HEK293 (cell line): ENCODE measurements around the gene MIR17HG.
"Not testable (repeated sequence)": the region's sequence is repeated elsewhere in the genome, so short reads cannot be mapped to it uniquely, and the experiment has no call there.

Source experiments
- CTCF ChIA-PET: fragments of 350-600 bp; formaldehyde crosslinking; extraction: SDS; loops from one replicate; lab custom pipeline; 2021; ENCODE audit warnings: antibody characterized with exemption; lab: Yijun Ruan, JAX
- POLR2A ChIA-PET: fragments of 300-600 bp; formaldehyde crosslinking; extraction: SDS; loops from one replicate; lab custom pipeline; 2020; ENCODE audit warnings: antibody characterized with exemption, inconsistent platforms; lab: Yijun Ruan, JAX
- H3K27ac ChIP-seq: fragments of 200-500 bp; sonication (Bioruptor generic); 2 replicates; pipeline ENCODE4 v1.5.1; 2014; ENCODE audit warnings: low read depth, low read length, control low read depth, inconsistent platforms; ENCODE audit errors: extremely low read depth
- H3K36me3 ChIP-seq, 2 experiments: fragments of 200-500 bp in 1 of 2; sonication (Bioruptor generic) in 1 of 2; 1 replicate in 1 of 2; 2 replicates in 1 of 2; pipeline ENCODE4 v1.5.1; 2014 to 2017; ENCODE audit warnings: inconsistent platforms in 2 of 2, low read length in 2 of 2; ENCODE audit not compliant: control insufficient read depth in 2 of 2, insufficient read depth in 1 of 2
- H3K4me1 ChIP-seq: fragments of 200-500 bp; sonication (Bioruptor generic); 2 replicates; pipeline ENCODE4 v1.5.1; 2014; ENCODE audit warnings: mild to moderate bottlenecking, low read length, inconsistent platforms; ENCODE audit not compliant: control insufficient read depth, insufficient read depth
- H3K4me3 ChIP-seq: 2 replicates; pipeline ENCODE4 v1.5.1; 2011; ENCODE audit warnings: low read depth, mild to moderate bottlenecking, control low read depth, low read length, moderate library complexity
- H3K9me3 ChIP-seq: fragments of 200-500 bp; sonication (Bioruptor generic); 2 replicates; pipeline ENCODE4 v1.5.1; 2014; ENCODE audit warnings: low read depth, low read length, inconsistent platforms; ENCODE audit not compliant: control insufficient read depth, insufficient read depth
- HOXA7 ChIP-seq: sonication (generic); formaldehyde crosslinking; IDR thresholded peaks from 2 replicates; pipeline ENCODE4 v1.8.1; 2022; ENCODE audit warnings: missing genetic modification reagents, borderline replicate concordance
- KLF10 ChIP-seq: fragments of 450-650 bp; IDR thresholded peaks from 2 replicates; pipeline ENCODE4 v1.5.1; 2018; ENCODE audit warnings: missing biosample characterization, mild to moderate bottlenecking, missing genetic modification characterization
- PRDM1 ChIP-seq: fragments of 450-650 bp; formaldehyde crosslinking; IDR thresholded peaks from 2 replicates; pipeline ENCODE4; 2016; ENCODE audit warnings: missing biosample characterization, missing genetic modification characterization
- ZNF10 ChIP-seq: fragments of 450-650 bp; formaldehyde crosslinking; IDR thresholded peaks from 2 replicates; pipeline ENCODE4 v1.5.1; 2017; ENCODE audit warnings: missing biosample characterization, missing genetic modification characterization
- ZNF112 ChIP-seq: fragments of 450-650 bp; formaldehyde crosslinking; IDR thresholded peaks from 2 replicates; pipeline ENCODE4 v1.5.0; 2017; ENCODE audit warnings: missing biosample characterization, missing genetic modification characterization
- ZNF184 ChIP-seq: fragments of 450-650 bp; IDR thresholded peaks from 2 replicates; pipeline ENCODE4 v1.5.1; 2018; ENCODE audit warnings: missing biosample characterization, mild to moderate bottlenecking, missing genetic modification characterization
- ZNF24 ChIP-seq: fragments of 450-650 bp; formaldehyde crosslinking; IDR thresholded peaks from 2 replicates; pipeline ENCODE4 v1.5.1; 2016; ENCODE audit warnings: missing biosample characterization, missing genetic modification characterization
- ZNF302 ChIP-seq: fragments of 450-650 bp; formaldehyde crosslinking; IDR thresholded peaks from 2 replicates; pipeline ENCODE4 v1.5.1; 2016; ENCODE audit warnings: missing biosample characterization, missing genetic modification characterization, low read depth
- ZNF335 ChIP-seq: fragments of 450-650 bp; formaldehyde crosslinking; conservative IDR thresholded peaks from 2 replicates; pipeline ENCODE4 v1.5.1; 2016; ENCODE audit warnings: missing biosample characterization, missing genetic modification characterization
- ZNF341 ChIP-seq: fragments of 450-650 bp; formaldehyde crosslinking; IDR thresholded peaks from 2 replicates; pipeline ENCODE4; 2016; ENCODE audit warnings: low read depth, missing biosample characterization, missing genetic modification characterization
- ZNF362 ChIP-seq: fragments of 450-650 bp; formaldehyde crosslinking; IDR thresholded peaks from 2 replicates; pipeline ENCODE4 v1.5.1; 2016; ENCODE audit warnings: missing biosample characterization, missing genetic modification characterization
- ZNF423 ChIP-seq: fragments of 450-650 bp; formaldehyde crosslinking; IDR thresholded peaks from 2 replicates; pipeline ENCODE4 v1.5.1; 2016; ENCODE audit warnings: missing biosample characterization, missing genetic modification characterization
- ZNF600 ChIP-seq: fragments of 450-650 bp; formaldehyde crosslinking; IDR thresholded peaks from 2 replicates; pipeline ENCODE4 v1.5.1; 2016; ENCODE audit warnings: missing biosample characterization, missing genetic modification characterization
- ZNF623 ChIP-seq: fragments of 450-650 bp; formaldehyde crosslinking; IDR thresholded peaks from 2 replicates; pipeline ENCODE4 v1.5.1; 2016; ENCODE audit warnings: missing biosample characterization, missing genetic modification characterization

Gene MIR17HG

GRCh38 chr13:91349992-91350911 is 2.8 kb downstream of the MIR17HG start:
- TF ChIP-seq ZNF623 (tag by site-specific recombination), result no peak
- no peak for TF ChIP-seq ZNF600
- TF ChIP-seq ZNF423, result no peak
- no peak for TF ChIP-seq ZNF112 (tag by site-specific recombination)
- peak; percentile 95 for TF ChIP-seq ZNF341 (tag by site-specific recombination)
- no peak for TF ChIP-seq ZNF335 (tag by site-specific recombination)
- TF ChIP-seq, all 188 proteins: peak for 1
- Histone ChIP-seq H3K36me3 (peaks cover 0 to 63% of the 10 kb centered on the region in 2 experiments; a peak in 1 of 3 replicates), H3K4me3 (peak overlapping the region; percentile 68), H3K27ac (no peak overlapping the region), H3K4me1 (no peaks in the 10 kb centered on the region), H3K9me3 (no peaks in the 10 kb centered on the region)
- CTCF ChIA-PET, result interaction anchor here (0.7 kb wide), 1 partner anchor 309 kb away, joined by 3 read pairs; no protein-coding TSS in a partner anchor
- POLR2A ChIA-PET, result no interaction called here

DNA sequence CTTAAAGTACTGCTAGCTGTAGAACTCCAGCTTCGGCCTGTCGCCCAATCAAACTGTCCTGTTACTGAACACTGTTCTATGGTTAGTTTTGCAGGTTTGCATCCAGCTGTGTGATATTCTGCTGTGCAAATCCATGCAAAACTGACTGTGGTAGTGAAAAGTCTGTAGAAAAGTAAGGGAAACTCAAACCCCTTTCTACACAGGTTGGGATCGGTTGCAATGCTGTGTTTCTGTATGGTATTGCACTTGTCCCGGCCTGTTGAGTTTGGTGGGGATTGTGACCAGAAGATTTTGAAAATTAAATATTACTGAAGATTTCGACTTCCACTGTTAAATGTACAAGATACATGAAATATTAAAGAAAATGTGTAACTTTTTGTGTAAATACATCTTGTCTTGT is 3.6 kb downstream of the MIR17HG start:
- peak; percentile 75 for TF ChIP-seq PRDM1 (tag by site-specific recombination)
- TF ChIP-seq ZNF24 (tag by site-specific recombination), result no peak
- TF ChIP-seq ZNF10 (tag by site-specific recombination), result no peak
- TF ChIP-seq KLF10, result no peak
- no peak for TF ChIP-seq ZNF184 (tag by site-specific recombination)
- TF ChIP-seq HOXA7 (CRISPR knock-in tag), result no peak
- CTCF ChIA-PET, result no interaction called here
- Histone ChIP-seq H3K27ac (no peak overlapping the region), H3K4me3 (no peak overlapping the region), H3K9me3 (no peaks in the 10 kb centered on the region), H3K4me1 (no peaks in the 10 kb centered on the region), H3K36me3 (peaks cover 0 to 72% of the 10 kb centered on the region in 2 experiments; a peak in 1 of 3 replicates)
- POLR2A ChIA-PET, result no interaction called here

DNA sequence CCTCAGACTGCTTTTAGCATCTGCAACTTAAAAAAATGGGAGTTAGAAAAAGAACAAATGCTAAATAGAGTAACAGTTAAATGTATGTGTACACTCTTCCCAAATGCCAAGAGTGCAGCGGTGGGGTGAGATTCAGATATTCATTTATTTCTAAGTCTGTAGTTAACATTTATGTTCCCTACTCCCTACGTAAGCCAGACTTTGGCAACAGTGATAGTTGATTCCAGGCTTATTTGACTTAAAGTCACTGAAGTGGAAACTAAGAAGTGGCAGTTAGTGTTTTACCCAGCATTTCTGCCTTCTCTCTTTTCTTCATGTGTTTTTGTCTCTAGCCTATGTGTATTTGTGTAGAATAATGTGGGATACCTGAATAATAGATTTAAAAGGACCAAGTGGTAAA is 4.5 kb downstream of the MIR17HG start:
- no peak overlapping the region for H3K4me3 ChIP-seq
- H3K9me3 ChIP-seq, result no peaks in the 10 kb centered on the region
- peaks cover 0 to 80% of the 10 kb centered on the region in 2 experiments; a peak in 1 of 3 replicates for H3K36me3 ChIP-seq
- CTCF ChIA-PET, result interaction anchor here (0.6 kb wide), 1 partner anchor 15 kb away, joined by 3 read pairs; no protein-coding TSS in a partner anchor
- TF ChIP-seq ZNF302 (tag by site-specific recombination), result no peak
- TF ChIP-seq, all 188 proteins: peak for 0
- POLR2A ChIA-PET, result no interaction called here
- Histone ChIP-seq H3K4me1 (no peaks in the 10 kb centered on the region), H3K27ac (no peak overlapping the region)

DNA sequence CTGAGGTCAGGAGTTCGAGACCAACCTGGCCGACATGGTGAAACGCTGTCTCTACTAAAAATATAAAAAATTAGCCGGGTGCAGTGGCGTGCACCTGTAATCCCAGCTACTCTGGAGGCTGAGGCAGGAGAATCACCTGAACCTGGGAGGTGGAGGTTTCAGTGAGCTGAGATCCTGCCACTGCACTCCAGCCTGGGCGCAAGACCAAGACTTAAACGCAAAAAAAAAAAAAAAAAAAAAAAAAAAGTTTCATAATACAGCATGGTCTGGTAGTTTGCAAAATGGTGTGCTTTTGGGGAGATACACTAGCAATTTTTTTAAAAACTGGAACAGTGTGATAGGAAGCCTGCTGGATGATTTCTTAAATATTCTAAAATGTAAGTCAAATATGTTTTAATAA is 5.4 kb downstream of the MIR17HG start:
- H3K36me3 ChIP-seq, result peaks cover 0 to 90% of the 10 kb centered on the region in 2 experiments; a peak in 1 of 3 replicates
- H3K4me3 ChIP-seq, POLR2A ChIA-PET, H3K9me3 ChIP-seq, H3K27ac ChIP-seq, CTCF ChIA-PET, H3K4me1 ChIP-seq: not testable (repeated sequence)
- TF ChIP-seq ZNF362 (tag by site-specific recombination), result peak; percentile 67
